ENCODE data around the gene PROC. TPM values are rescaled to one million over a fixed set of nuclear protein-coding genes. Genes with fewer than 3 reads are reported as not detected.

Gene PROC
- total and polyA plus RNA-seq, 9 donors: 0.51 to 1.1 TPM; not detected in 7

DNA sequence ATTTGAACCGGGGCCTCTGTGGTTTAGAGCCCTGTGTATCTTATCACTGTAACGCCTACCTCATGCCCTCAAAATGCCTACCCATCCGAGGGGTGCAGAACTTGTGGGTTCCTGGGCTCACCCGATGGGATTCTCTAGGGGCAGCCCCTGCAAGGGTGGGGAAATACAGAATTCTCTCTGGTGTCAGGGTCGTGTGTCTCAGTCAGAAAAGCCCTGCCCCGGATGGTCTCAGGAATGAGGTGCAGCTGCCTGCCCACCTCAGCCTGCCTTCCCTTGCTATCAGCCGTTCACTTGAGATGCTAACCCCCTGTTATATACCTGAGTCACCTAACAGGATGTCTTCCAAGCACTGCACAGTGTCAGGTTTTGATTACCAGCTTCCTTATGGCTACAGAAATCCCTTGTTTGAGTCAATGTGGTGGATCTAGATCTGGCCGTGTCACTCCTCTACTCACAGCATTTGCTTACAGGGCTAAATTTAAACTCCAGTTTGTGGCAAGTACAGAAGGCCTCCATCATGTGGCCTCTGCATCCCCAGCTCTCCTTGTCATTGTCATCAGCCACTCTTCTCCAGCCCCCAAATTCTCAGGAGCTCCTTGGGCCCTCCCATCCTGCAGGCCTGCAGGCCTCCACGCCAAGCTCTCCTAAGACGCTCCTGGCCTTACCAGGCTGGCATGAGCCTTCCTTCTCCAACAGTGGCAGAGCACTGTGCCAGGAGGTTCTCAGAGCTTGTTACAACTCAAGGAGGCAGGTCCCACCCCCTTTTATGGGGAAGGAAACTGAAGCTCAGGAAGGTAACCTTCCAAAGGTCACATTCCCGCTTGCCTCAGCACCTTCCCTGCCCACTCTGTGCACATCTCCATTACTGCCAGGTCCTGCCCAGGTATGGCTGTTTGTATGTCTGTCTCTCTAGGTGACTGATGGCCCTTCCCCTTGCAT lies 16.2 kb upstream of the PROC start:
- H3K9me3 ChIP-seq: no peaks in the 10 kb centered on the region
- DNase-seq: no peak
- no peak overlapping the region for H3K4me3 ChIP-seq
- WGBS, 3 donors: 80 to 85% (median 81%) methylated on average over 11 of the region's 11 CpGs
- peaks cover 4% of the 10 kb centered on the region for H3K4me1 ChIP-seq (ENCODE audit: insufficient read depth)
- no peaks in the 10 kb centered on the region for H3K27me3 ChIP-seq
- H3K27ac ChIP-seq: no peak overlapping the region
- intact Hi-C loops (cut with DNase I): no loop called here
- no peaks in the 10 kb centered on the region for H3K36me3 ChIP-seq
- no peak for TF ChIP-seq EP300 (IDR thresholded peaks at IDR 0.05)
- no peak for TF ChIP-seq POLR2A (IDR thresholded peaks at IDR 0.05)
- TF ChIP-seq, protein P1, sequence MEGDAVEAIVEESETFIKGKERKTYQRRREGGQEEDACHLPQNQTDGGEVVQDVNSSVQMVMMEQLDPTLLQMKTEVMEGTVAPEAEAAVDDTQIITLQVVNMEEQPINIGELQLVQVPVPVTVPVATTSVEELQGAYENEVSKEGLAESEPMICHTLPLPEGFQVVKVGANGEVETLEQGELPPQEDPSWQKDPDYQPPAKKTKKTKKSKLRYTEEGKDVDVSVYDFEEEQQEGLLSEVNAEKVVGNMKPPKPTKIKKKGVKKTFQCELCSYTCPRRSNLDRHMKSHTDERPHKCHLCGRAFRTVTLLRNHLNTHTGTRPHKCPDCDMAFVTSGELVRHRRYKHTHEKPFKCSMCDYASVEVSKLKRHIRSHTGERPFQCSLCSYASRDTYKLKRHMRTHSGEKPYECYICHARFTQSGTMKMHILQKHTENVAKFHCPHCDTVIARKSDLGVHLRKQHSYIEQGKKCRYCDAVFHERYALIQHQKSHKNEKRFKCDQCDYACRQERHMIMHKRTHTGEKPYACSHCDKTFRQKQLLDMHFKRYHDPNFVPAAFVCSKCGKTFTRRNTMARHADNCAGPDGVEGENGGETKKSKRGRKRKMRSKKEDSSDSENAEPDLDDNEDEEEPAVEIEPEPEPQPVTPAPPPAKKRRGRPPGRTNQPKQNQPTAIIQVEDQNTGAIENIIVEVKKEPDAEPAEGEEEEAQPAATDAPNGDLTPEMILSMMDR (IDR thresholded peaks at IDR 0.05): no peak

DNA sequence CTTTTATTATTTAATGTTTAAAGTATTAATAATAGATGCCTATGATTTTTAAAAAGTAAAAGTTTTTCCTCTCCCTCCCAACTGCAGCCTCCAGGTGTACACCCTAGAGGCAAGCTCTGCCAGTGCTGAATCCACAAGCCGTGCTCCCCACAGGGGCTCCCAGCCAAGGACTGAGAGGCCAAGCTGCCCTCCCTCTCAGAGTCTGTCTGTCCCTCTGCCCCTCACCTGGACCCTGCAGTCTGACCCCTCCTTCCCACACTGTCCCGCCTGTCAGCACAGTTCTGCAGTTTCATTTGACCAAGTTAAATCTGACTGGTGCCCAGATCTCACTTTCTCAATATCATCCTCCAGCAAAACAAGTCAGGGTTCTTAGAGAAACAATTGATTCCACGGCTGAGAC lies 14.8 kb upstream of the PROC start:
- no peaks in the 10 kb centered on the region for H3K36me3 ChIP-seq
- TF ChIP-seq, protein P1 (IDR thresholded peaks at IDR 0.05): no peak
- TF ChIP-seq POLR2A (IDR thresholded peaks at IDR 0.05) (no peak), EP300 (IDR thresholded peaks at IDR 0.05) (no peak)
- intact Hi-C loops (cut with DNase I): no loop called here
- no peak overlapping the region for H3K4me3 ChIP-seq
- H3K27ac ChIP-seq: no peak overlapping the region
- no peaks in the 10 kb centered on the region for H3K27me3 ChIP-seq
- H3K4me1 ChIP-seq (ENCODE audit: insufficient read depth): peaks cover 2% of the 10 kb centered on the region
- 37 to 45% (median 38%) methylated on average over 3 of the region's 3 CpGs for WGBS, 3 donors
- no peaks in the 10 kb centered on the region for H3K9me3 ChIP-seq
- DNase-seq: no peak

DNA sequence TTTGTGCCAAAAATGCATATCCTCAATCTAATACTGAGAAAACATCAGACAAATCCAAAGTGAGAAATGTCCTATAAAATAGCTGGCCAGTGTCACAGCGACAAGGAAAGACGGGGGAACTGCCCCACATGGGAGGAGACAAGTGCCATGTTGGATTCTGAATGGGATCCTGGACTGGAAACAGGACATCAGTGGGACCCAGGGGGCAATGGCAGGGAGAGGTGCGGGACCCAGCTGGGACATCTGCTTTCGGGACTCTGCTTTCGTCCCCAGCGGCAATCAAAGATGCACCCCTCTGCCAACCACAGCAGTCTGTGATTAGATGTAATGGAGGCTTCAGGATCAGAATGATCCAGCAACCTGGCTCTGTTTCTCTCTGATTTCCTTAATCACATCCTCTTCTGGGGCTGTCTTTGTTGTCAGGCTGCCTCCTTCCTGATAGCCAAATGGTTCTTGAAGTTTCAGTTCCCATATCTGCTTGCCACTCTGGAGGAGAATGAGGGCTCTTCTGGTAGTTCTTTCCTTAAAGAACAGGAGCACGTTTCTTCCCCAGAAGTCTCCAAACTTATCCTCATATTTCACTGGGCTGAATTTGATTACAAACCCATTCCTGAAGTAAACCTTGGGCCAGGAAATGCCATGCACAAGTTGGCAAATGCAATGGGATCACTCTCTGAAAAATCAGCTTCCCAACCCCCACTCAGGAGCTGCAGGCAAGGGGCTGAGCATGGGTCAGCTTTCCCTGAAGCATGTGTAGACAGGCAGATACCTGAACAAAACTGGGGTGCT lies 13.6 kb upstream of the PROC start:
- no peaks in the 10 kb centered on the region for H3K36me3 ChIP-seq
- no peak overlapping the region for H3K27ac ChIP-seq
- no peak overlapping the region for H3K4me3 ChIP-seq
- TF ChIP-seq EP300 (IDR thresholded peaks at IDR 0.05): no peak
- TF ChIP-seq, protein P1 (IDR thresholded peaks at IDR 0.05): no peak
- TF ChIP-seq POLR2A (IDR thresholded peaks at IDR 0.05): no peak
- H3K9me3 ChIP-seq: no peaks in the 10 kb centered on the region
- intact Hi-C loops (cut with DNase I): no loop called here
- H3K4me1 ChIP-seq (ENCODE audit: insufficient read depth): peaks cover 2% of the 10 kb centered on the region
- H3K27me3 ChIP-seq: no peaks in the 10 kb centered on the region
- WGBS, 3 donors: 84 to 92% (median 91%) methylated on average over 7 of the region's 7 CpGs
- DNase-seq: no peak

DNA sequence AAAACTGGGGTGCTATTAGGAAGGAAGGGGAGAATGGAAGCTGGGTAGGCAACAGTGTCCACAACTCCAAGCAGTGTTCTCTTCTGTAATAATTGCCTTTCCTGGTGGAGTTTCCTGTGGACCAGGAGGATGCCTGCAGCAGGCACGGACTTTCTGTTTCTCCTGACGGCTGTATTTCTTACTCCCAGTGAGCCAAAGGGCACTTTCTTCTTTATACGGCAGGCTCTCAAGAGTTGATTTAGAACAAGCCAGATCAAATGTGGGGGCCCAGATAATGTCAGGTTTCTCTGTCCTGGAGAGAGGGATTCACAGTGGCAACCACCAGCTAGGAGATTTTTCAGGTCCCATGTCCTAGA lies 13.0 kb upstream of the PROC start:
- no peak for DNase-seq
- Histone ChIP-seq H3K4me1 (ENCODE audit: insufficient read depth) (peaks cover 2% of the 10 kb centered on the region), H3K36me3 (no peaks in the 10 kb centered on the region), H3K27me3 (no peaks in the 10 kb centered on the region), H3K4me3 (no peak overlapping the region), H3K9me3 (no peaks in the 10 kb centered on the region), H3K27ac (no peak overlapping the region)
- intact Hi-C loops (cut with DNase I): no loop called here
- WGBS, 3 donors: 54 to 59% (median 57%) methylated on average over 3 of the region's 3 CpGs
- no peak for TF ChIP-seq POLR2A (IDR thresholded peaks at IDR 0.05)
- TF ChIP-seq, protein P1 (IDR thresholded peaks at IDR 0.05): no peak
- no peak for TF ChIP-seq EP300 (IDR thresholded peaks at IDR 0.05)

Measured in ovary (tissue), 9 donors.